Thyroid gland (tissue), 4 donors: ENCODE measurements around the gene CLEC2L.

Experiments used
- CTCF ChIP-seq, 6 experiments: fragments of 200-600 bp in 3 of 6; fragments of 450-650 bp in 3 of 6; sonication (generic) in 3 of 6; IDR thresholded peaks; one replicate each; pipeline ENCODE4 v1.5.1; 2016 to 2019; ENCODE audit warnings: antibody characterized with exemption in 6 of 6, mild to moderate bottlenecking in 2 of 6, inconsistent platforms in 1 of 6, moderate library complexity in 1 of 6
- POLR2A ChIP-seq, 2 donors: fragments of 450-650 bp; IDR thresholded peaks; one replicate each; pipeline ENCODE4 v1.6.1; 2017; ENCODE audit warnings: antibody characterized with exemption in 2 of 2, mild to moderate bottlenecking in 2 of 2, moderate library complexity in 1 of 2

DNA sequence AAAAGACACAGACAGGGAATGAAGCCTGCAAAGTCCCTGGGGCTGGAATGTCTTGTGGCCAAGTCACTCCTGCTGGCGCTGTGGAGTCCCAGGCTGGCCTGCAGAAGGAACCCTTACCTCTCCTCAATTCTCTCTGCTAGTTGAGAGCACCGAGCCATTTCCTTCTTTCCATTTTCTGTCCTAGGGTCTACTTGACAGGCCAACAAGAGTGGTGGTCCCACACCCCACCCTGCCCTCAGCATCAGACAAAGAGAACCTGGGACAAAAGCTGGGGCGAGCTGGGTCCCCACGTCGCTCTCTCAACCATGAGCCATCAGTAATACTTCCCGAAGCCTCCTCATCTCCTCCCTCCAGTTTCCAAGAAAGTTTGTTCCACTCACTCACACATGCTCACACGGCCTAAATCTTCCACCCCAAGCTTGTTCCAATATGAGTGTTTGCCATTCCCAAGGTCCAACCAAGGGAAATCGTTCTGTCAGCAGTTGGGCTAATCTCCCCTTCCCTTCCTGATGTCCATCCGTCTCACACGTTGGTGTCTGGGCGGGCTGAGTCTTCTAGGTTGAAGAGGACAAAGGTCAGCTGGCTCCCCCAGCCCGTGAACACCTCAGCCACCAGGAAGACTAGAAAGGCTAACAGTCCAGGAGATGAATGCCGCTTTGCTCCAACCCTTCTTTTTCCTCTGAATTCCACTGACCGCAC is 44.3 kb downstream of the CLEC2L start:
- TF ChIP-seq POLR2A (IDR thresholded peaks at IDR 0.05) (no peak), CTCF (IDR thresholded peaks at IDR 0.05) (no peak)
